Uterus (tissue), 4 donors: ENCODE data around the gene SKP1. TPM values are rescaled to one million over a fixed set of nuclear protein-coding genes. Genes with fewer than 3 reads are reported as not detected.

ENCODE experiments used
- DNase-seq, 2 donors: peaks; one replicate each; pipeline ENCODE4 v3.0.0-alpha.2; 2019 to 2020
- H3K27ac ChIP-seq, 2 donors: fragments of 200-600 bp; sonication (generic); 1 replicate in 1 of 2; 2 replicates in 1 of 2; pipeline ENCODE4 v1.5.1; 2016 to 2018
- H3K27me3 ChIP-seq, 2 donors: fragments of 200-600 bp; sonication (generic); one replicate each; pipeline ENCODE4 v1.5.1; 2018 to 2019; ENCODE audit warnings: control low read depth in 1 of 2
- H3K36me3 ChIP-seq, 2 donors: fragments of 200-600 bp; sonication (generic); one replicate each; pipeline ENCODE4 v1.5.1; 2019; ENCODE audit warnings: control low read depth in 1 of 2
- H3K4me1 ChIP-seq, 2 donors: fragments of 200-600 bp; sonication (generic); one replicate each; pipeline ENCODE4 v1.5.1; 2018 to 2019; ENCODE audit warnings: control low read depth in 1 of 2
- H3K4me3 ChIP-seq, 2 donors: fragments of 200-600 bp; sonication (generic); 1 replicate in 1 of 2; 2 replicates in 1 of 2; pipeline ENCODE4 v1.5.1; 2018 to 2019; ENCODE audit warnings: mild to moderate bottlenecking in 1 of 2
- H3K9me3 ChIP-seq, 2 donors: fragments of 200-600 bp; sonication (generic); one replicate each; pipeline ENCODE4 v1.5.1; 2019; ENCODE audit warnings: control low read depth in 1 of 2
- CTCF ChIP-seq, 4 experiments: fragments of 200-600 bp in 2 of 4; fragments of 450-650 bp in 2 of 4; sonication (generic) in 2 of 4; IDR thresholded peaks; one replicate each; pipeline ENCODE4 v1.5.1; 2016 to 2019; ENCODE audit warnings: antibody characterized with exemption in 4 of 4, mild to moderate bottlenecking in 2 of 4, moderate library complexity in 1 of 4
- POLR2A ChIP-seq, 2 donors: fragments of 450-650 bp; IDR thresholded peaks; one replicate each; pipeline ENCODE4 v1.6.1; 2016; ENCODE audit warnings: antibody characterized with exemption in 2 of 2, mild to moderate bottlenecking in 1 of 2, moderate library complexity in 1 of 2
- intact Hi-C: fragments of 100-400 bp; cut with DNase I; formaldehyde crosslinking; loops from one replicate; pipeline ENCODE4 v1.15.1; 2023; ENCODE audit warnings: low total_unique reads
- total RNA-seq, 4 donors: library from RNA; depleted of rRNA in 3 of 4; stranded (reverse); fragments of >200 nt in 3 of 4; gene quantifications; one replicate each; pipeline versions ENCODE4 v1.1.0 to v1.2.4, GENCODE V29; 2014 to 2023
- donor health status: DM: yes; HTN: yes; CAD: no.

Gene SKP1
- total RNA-seq, 4 donors from 2014 or later, result 198 to 343 (median 235) TPM

GRCh38 chr5:134138416-134139376 lies 38.1 kb downstream of the SKP1 start:
- intact Hi-C loops, result no loop called here
- Histone ChIP-seq H3K4me3 (no peak overlapping the region), H3K27ac (no peak overlapping the region), H3K9me3 (no peaks in the 10 kb centered on the region), H3K36me3 (no peaks in the 10 kb centered on the region), H3K4me1 (no peaks in the 10 kb centered on the region), H3K27me3 (no peaks in the 10 kb centered on the region)
- TF ChIP-seq POLR2A (IDR thresholded peaks at IDR 0.05) (no peak), CTCF (IDR thresholded peaks at IDR 0.05) (no peak)
- peak in 1 of 2 donors; percentile 6 for DNase-seq

DNA sequence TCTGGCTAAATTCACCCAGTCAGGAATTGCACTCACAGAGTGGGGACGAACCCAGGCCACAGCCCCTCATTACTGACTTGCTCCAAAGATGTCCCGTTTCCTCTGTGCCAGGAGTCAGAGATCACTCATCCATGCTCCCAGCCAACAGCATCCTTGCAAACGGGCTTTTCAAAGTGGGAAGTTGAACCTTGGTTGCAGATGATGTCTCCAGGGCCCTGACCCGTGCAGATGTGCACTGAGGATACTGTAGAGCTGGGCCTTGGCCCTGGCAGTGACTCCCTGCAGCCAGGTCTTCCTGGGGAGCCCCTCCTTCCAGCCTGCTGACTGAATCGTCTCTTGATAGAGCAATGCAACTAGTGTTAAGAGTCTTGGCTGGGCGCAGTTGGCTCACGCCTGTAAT lies 40.0 kb downstream of the SKP1 start:
- no peak for TF ChIP-seq CTCF (IDR thresholded peaks at IDR 0.05)
- no peak for TF ChIP-seq POLR2A (IDR thresholded peaks at IDR 0.05)
- no peaks in the 10 kb centered on the region for H3K9me3 ChIP-seq
- no peak overlapping the region for H3K27ac ChIP-seq
- no peaks in the 10 kb centered on the region for H3K4me1 ChIP-seq
- no peaks in the 10 kb centered on the region for H3K27me3 ChIP-seq
- intact Hi-C loops, result no loop called here
- H3K4me3 ChIP-seq, result no peak overlapping the region
- no peaks in the 10 kb centered on the region for H3K36me3 ChIP-seq
- peak; percentile 4 to 9 for DNase-seq

- no peaks in the 10 kb centered on the region for H3K36me3 ChIP-seq
- TF ChIP-seq CTCF (IDR thresholded peaks at IDR 0.05), result no peak
- TF ChIP-seq POLR2A (IDR thresholded peaks at IDR 0.05), result no peak
- H3K4me1 ChIP-seq, result no peaks in the 10 kb centered on the region
- H3K9me3 ChIP-seq, result no peaks in the 10 kb centered on the region
- no peak overlapping the region for H3K4me3 ChIP-seq
- no peak overlapping the region for H3K27ac ChIP-seq
- DNase-seq, result peak in 1 of 2 donors; percentile 6
- no peaks in the 10 kb centered on the region for H3K27me3 ChIP-seq
- intact Hi-C loops, result no loop called here
Measured at GRCh38 chr5:134136221-134136631, 40.5 kb downstream of the SKP1 start.

- no peak overlapping the region for H3K4me3 ChIP-seq
- no peaks in the 10 kb centered on the region for H3K4me1 ChIP-seq
- H3K36me3 ChIP-seq, result no peaks in the 10 kb centered on the region
- DNase-seq, result peak in 1 of 2 donors; percentile 3
- H3K9me3 ChIP-seq, result no peaks in the 10 kb centered on the region
- intact Hi-C loops, result no loop called here
- TF ChIP-seq CTCF (IDR thresholded peaks at IDR 0.05), result no peak
- no peak for TF ChIP-seq POLR2A (IDR thresholded peaks at IDR 0.05)
- H3K27me3 ChIP-seq, result no peaks in the 10 kb centered on the region
- H3K27ac ChIP-seq, result no peak overlapping the region
Measured at GRCh38 chr5:134135091-134135655, 41.6 kb downstream of the SKP1 start.

DNA sequence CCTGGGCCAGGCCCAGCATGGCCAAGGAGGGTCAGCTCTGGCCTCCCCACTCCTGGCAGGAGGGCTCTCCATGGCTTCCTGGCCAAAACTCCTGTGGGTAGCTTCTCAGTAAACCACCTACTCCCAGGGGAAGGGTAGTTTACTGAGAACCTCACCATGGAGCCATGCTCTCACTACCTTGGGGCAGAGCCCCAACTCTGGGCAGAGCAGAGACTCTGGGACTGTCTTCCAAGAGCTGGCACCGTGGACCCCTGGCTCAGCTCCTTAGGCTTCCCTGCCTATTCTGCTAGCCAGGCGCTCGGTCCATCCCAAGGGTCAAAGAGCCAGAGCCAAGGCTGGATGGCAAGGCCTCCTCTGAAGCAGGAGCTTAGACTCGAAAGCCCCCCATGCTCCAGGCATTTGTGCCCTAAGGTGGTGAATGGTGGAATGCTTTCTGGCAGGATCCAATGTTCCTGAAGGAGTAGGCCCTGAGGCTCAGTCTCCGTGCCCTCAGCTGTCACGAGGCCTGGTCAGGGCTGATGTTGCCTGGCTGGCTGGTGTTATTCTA lies 42.7 kb downstream of the SKP1 start:
- no peaks in the 10 kb centered on the region for H3K9me3 ChIP-seq
- peak; percentile 9 to 11 for DNase-seq
- no peaks in the 10 kb centered on the region for H3K27me3 ChIP-seq
- H3K27ac ChIP-seq, result no peak overlapping the region
- H3K4me3 ChIP-seq, result no peak overlapping the region
- no peak for TF ChIP-seq CTCF (IDR thresholded peaks at IDR 0.05)
- no peak for TF ChIP-seq POLR2A (IDR thresholded peaks at IDR 0.05)
- no peaks in the 10 kb centered on the region for H3K36me3 ChIP-seq
- H3K4me1 ChIP-seq, result no peaks in the 10 kb centered on the region
- intact Hi-C loops, result no loop called here
